PC-3 (cell line): ENCODE results near the gene ADAT1.

ENCODE experiments used
- CTCF ChIP-seq: fragments of 300-600 bp; sonication (generic); conservative IDR thresholded peaks from 2 replicates; pipeline ENCODE4 v1.5.1; 2017; ENCODE audit warnings: antibody characterized with exemption, low read depth, mild to moderate bottlenecking, low read length
- EZH2 ChIP-seq: fragments of 300-600 bp; sonication (generic); IDR thresholded peaks from one replicate; pipeline ENCODE4 v1.6.1; 2017; ENCODE audit warnings: antibody characterized with exemption, mild to moderate bottlenecking, low read length; ENCODE audit not compliant: unreplicated experiment

- TF ChIP-seq EZH2: no peak
- TF ChIP-seq CTCF: no peak
Observed at GRCh38 chr16:75606507-75606906, 16.6 kb downstream of the ADAT1 start.
